Brain pericyte (primary cell): ENCODE measurements around the gene CDC73.
"Not testable (repeated sequence)": the region's sequence is repeated elsewhere in the genome, so short reads cannot be mapped to it uniquely, and the experiment has no call there.

Source experiments
- DNase-seq: peaks from one replicate; pipeline ENCODE4 v3.0.0-alpha.2; 2012; ENCODE audit warnings: low read depth, low spot score

Gene CDC73

GRCh38 chr1:193231146-193231545 lies 109.3 kb downstream of the CDC73 start:
- not testable (repeated sequence) for DNase-seq

- DNase-seq = no peak
These were observed 112.7 kb downstream of the CDC73 start for GRCh38 chr1:193234530-193234929.

GRCh38 chr1:193237381-193237978 lies 115.6 kb downstream of the CDC73 start:
- no peak for DNase-seq

GRCh38 chr1:193240609-193241008 lies 118.8 kb downstream of the CDC73 start:
- DNase-seq = no peak

GRCh38 chr1:193241132-193241827 lies 119.4 kb downstream of the CDC73 start:
- DNase-seq = no peak

GRCh38 chr1:193242000-193242399 lies 120.2 kb downstream of the CDC73 start:
- DNase-seq = no peak

GRCh38 chr1:193249187-193249586 lies 127.4 kb downstream of the CDC73 start:
- no peak for DNase-seq

GRCh38 chr1:193251950-193252349 lies 130.1 kb downstream of the CDC73 start:
- DNase-seq = no peak

GRCh38 chr1:193256019-193256418 lies 134.2 kb downstream of the CDC73 start:
- no peak for DNase-seq

- no peak for DNase-seq
These were observed 137.8 kb downstream of the CDC73 start for GRCh38 chr1:193259636-193260035.

- DNase-seq = no peak
These were observed 138.4 kb downstream of the CDC73 start for GRCh38 chr1:193260056-193260745.

GRCh38 chr1:193260896-193261295 lies 139.1 kb downstream of the CDC73 start:
- DNase-seq = no peak

- no peak for DNase-seq
These were observed 140.8 kb downstream of the CDC73 start for GRCh38 chr1:193262661-193263060.

- DNase-seq = no peak
These were observed 142.7 kb downstream of the CDC73 start for GRCh38 chr1:193264313-193265065.

GRCh38 chr1:193265716-193266115 lies 143.9 kb downstream of the CDC73 start:
- DNase-seq = no peak

- not testable (repeated sequence) for DNase-seq
These were observed 145.0 kb downstream of the CDC73 start for GRCh38 chr1:193266794-193267193.

GRCh38 chr1:193270996-193271395 lies 149.2 kb downstream of the CDC73 start:
- no peak for DNase-seq

GRCh38 chr1:193275773-193276172 lies 153.9 kb downstream of the CDC73 start:
- DNase-seq = no peak

GRCh38 chr1:193278968-193279367 lies 157.1 kb downstream of the CDC73 start:
- DNase-seq = no peak

- DNase-seq = no peak
These were observed 160.1 kb downstream of the CDC73 start for GRCh38 chr1:193281894-193282293.

- DNase-seq = no peak
These were observed 161.2 kb downstream of the CDC73 start for GRCh38 chr1:193283016-193283415.

GRCh38 chr1:193284219-193284618 lies 162.4 kb downstream of the CDC73 start:
- no peak for DNase-seq
